Endothelial cell of umbilical vein (primary cell): Measurements from ENCODE around the gene KCTD21.

Experiments
- CTCF ChIP-seq, 2 donors: IDR thresholded peaks; 1 replicate in 1 of 2; 2 replicates in 1 of 2; pipeline ENCODE4 v1.5.1; 2011; ENCODE audit warnings: low read length in 2 of 2, mild to moderate bottlenecking in 2 of 2, moderate library complexity in 2 of 2, control low read depth in 1 of 2, inconsistent platforms in 1 of 2, low read depth in 1 of 2; ENCODE audit not compliant: insufficient read depth in 1 of 2; ENCODE audit errors: extremely low read depth in 1 of 2
- EZH2 ChIP-seq: IDR thresholded peaks from 2 replicates; pipeline ENCODE4 v1.6.1; 2012; ENCODE audit warnings: borderline replicate concordance, low read depth, mild to moderate bottlenecking, moderate library complexity, low read length, inconsistent platforms; ENCODE audit not compliant: severe bottlenecking
- FOS ChIP-seq: IDR thresholded peaks from 2 replicates; pipeline ENCODE4 v1.6.1; 2011; ENCODE audit warnings: mild to moderate bottlenecking, low read length, moderate library complexity, borderline replicate concordance; ENCODE audit not compliant: insufficient read depth
- GATA2 ChIP-seq: IDR thresholded peaks from 2 replicates; pipeline ENCODE4 v1.7.0; 2011; ENCODE audit warnings: low read depth, mild to moderate bottlenecking, moderate library complexity, mixed read lengths, low read length; ENCODE audit not compliant: insufficient read length, insufficient read depth
- JUN ChIP-seq: IDR thresholded peaks from 2 replicates; pipeline ENCODE4 v1.6.1; 2011; ENCODE audit warnings: borderline replicate concordance, low read depth; ENCODE audit not compliant: insufficient read length, insufficient read depth
- MAX ChIP-seq: IDR thresholded peaks from 2 replicates; pipeline ENCODE4 v1.6.1; 2011; ENCODE audit not compliant: insufficient read depth, insufficient read length
- MYC ChIP-seq: IDR thresholded peaks from one replicate; pipeline ENCODE4 v1.6.1; 2011; ENCODE audit warnings: mild to moderate bottlenecking, low read depth, low read length
- POLR2A ChIP-seq: IDR thresholded peaks from 2 replicates; pipeline ENCODE4 v1.6.1; 2012; ENCODE audit warnings: low read depth, mild to moderate bottlenecking, control low read depth, low read length
- POLR2AphosphoS5 ChIP-seq: IDR thresholded peaks from 2 replicates; pipeline ENCODE4 v1.6.1; 2012; ENCODE audit warnings: low read depth, mild to moderate bottlenecking, control low read depth, low read length, moderate library complexity; ENCODE audit not compliant: insufficient read depth

GRCh38 chr11:78192223-78192719 lies 3.8 kb upstream of the KCTD21 start:
- TF ChIP-seq POLR2A (no peak), CTCF (IDR thresholded peaks at IDR 0.05; ENCODE audit: extremely low read depth in 1 of 2, insufficient read depth in 1 of 2, low read depth in 1 of 2, low read length in 2 of 2) (no peak), POLR2AphosphoS5 (no peak), MAX (no peak), EZH2 (no peak), FOS (no peak), GATA2 (no peak), MYC (no peak), JUN (no peak)
